Stimulated activated CD8-positive, alpha-beta memory T cell treated with anti-CD3 and anti-CD28 coated beads, Interleukin-2, amount 100 ng/mL, for 48 hours (primary cell): ENCODE measurements around the gene RRP9.

ENCODE experiments used
- DNase-seq, 2 donors: peaks; one replicate each; pipeline ENCODE4 v3.0.0-alpha.2; 2020; ENCODE audit warnings: low read depth in 2 of 2

Gene RRP9

GRCh38 chr3:51971350-51971749 lies 29.6 kb upstream of the RRP9 start:
- DNase-seq = no peak

GRCh38 chr3:51970606-51971300 lies 29.0 kb upstream of the RRP9 start:
- no peak for DNase-seq

GRCh38 chr3:51969841-51970240 lies 28.1 kb upstream of the RRP9 start:
- DNase-seq = no peak

GRCh38 chr3:51968883-51969678 lies 27.4 kb upstream of the RRP9 start:
- DNase-seq = no peak

- no peak for DNase-seq
Observed at GRCh38 chr3:51968170-51968775, 26.6 kb upstream of the RRP9 start.

- no peak for DNase-seq
Observed at GRCh38 chr3:51967384-51968169, 25.9 kb upstream of the RRP9 start, which contains the start of gene PCBP4. Gene PCBP4, minus strand, starts transcription at chr3:51967454. Its CDS starts 6,214 bp downstream, at chr3:51961240.

- no peak for DNase-seq
Observed at GRCh38 chr3:51966922-51967383, 25.2 kb upstream of the RRP9 start.

GRCh38 chr3:51966486-51966885 lies 24.8 kb upstream of the RRP9 start:
- no peak for DNase-seq

- no peak for DNase-seq
Observed at GRCh38 chr3:51966016-51966415, 24.3 kb upstream of the RRP9 start.

- DNase-seq = no peak
Observed at GRCh38 chr3:51964521-51964920, 22.8 kb upstream of the RRP9 start.

- DNase-seq = no peak
Observed at GRCh38 chr3:51963951-51964451, 22.3 kb upstream of the RRP9 start.

GRCh38 chr3:51962854-51963530 lies 21.3 kb upstream of the RRP9 start:
- DNase-seq = no peak

- no peak for DNase-seq
Observed at GRCh38 chr3:51961602-51962569, 20.2 kb upstream of the RRP9 start.

GRCh38 chr3:51961011-51961410 lies 19.3 kb upstream of the RRP9 start:
- DNase-seq = no peak

GRCh38 chr3:51960386-51960785 lies 18.7 kb upstream of the RRP9 start:
- no peak for DNase-seq

GRCh38 chr3:51959651-51960050 lies 17.9 kb upstream of the RRP9 start:
- DNase-seq = no peak

GRCh38 chr3:51958603-51959521 lies 17.2 kb upstream of the RRP9 start:
- no peak for DNase-seq

- no peak for DNase-seq
Observed at GRCh38 chr3:51957520-51958205, 16.0 kb upstream of the RRP9 start.
